ENCODE measurements around the gene ST3GAL4.

GRCh38 chr11:126392633-126393013 is 37.1 kb downstream of the ST3GAL4 start:
- TF ChIP-seq, protein P1, sequence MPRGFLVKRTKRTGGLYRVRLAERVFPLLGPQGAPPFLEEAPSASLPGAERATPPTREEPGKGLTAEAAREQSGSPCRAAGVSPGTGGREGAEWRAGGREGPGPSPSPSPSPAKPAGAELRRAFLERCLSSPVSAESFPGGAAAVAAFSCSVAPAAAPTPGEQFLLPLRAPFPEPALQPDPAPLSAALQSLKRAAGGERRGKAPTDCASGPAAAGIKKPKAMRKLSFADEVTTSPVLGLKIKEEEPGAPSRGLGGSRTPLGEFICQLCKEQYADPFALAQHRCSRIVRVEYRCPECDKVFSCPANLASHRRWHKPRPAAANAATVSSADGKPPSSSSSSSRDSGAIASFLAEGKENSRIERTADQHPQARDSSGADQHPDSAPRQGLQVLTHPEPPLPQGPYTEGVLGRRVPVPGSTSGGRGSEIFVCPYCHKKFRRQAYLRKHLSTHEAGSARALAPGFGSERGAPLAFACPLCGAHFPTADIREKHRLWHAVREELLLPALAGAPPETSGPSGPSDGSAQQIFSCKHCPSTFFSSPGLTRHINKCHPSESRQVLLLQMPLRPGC (tag by site-specific recombination; IDR thresholded peaks at IDR 0.05) = no peak
- TF ChIP-seq ZNF133 (tag by site-specific recombination; IDR thresholded peaks at IDR 0.05) (no peak), TRIM28 (IDR thresholded peaks at IDR 0.05; ENCODE audit: borderline replicate concordance, low read length) (no peak)
